ENCODE measurements around the gene RBM38.

The RBM38 gene

GRCh38 chr20:57364451-57364850 lies 26.7 kb upstream of the RBM38 start:
- TF ChIP-seq, protein P1, sequence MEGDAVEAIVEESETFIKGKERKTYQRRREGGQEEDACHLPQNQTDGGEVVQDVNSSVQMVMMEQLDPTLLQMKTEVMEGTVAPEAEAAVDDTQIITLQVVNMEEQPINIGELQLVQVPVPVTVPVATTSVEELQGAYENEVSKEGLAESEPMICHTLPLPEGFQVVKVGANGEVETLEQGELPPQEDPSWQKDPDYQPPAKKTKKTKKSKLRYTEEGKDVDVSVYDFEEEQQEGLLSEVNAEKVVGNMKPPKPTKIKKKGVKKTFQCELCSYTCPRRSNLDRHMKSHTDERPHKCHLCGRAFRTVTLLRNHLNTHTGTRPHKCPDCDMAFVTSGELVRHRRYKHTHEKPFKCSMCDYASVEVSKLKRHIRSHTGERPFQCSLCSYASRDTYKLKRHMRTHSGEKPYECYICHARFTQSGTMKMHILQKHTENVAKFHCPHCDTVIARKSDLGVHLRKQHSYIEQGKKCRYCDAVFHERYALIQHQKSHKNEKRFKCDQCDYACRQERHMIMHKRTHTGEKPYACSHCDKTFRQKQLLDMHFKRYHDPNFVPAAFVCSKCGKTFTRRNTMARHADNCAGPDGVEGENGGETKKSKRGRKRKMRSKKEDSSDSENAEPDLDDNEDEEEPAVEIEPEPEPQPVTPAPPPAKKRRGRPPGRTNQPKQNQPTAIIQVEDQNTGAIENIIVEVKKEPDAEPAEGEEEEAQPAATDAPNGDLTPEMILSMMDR (conservative IDR thresholded peaks at IDR 0.05; ENCODE audit: low read length), result no peak
- no peak for TF ChIP-seq EZH2phosphoT487 (IDR thresholded peaks at IDR 0.05; ENCODE audit: borderline replicate concordance)
- Histone ChIP-seq H4K20me1 (ENCODE audit: insufficient read depth, low read length, poor library complexity, severe bottlenecking) (no peaks in the 10 kb centered on the region), H3K9me2 (replicated peaks; ENCODE audit: low read depth, low read length) (no peaks in the 10 kb centered on the region), H3F3A (ENCODE audit: low read depth) (no peaks in the 10 kb centered on the region), H2AFZ (ENCODE audit: low read length) (no peak overlapping the region), H3K79me2 (ENCODE audit: insufficient read depth, low read length) (peaks cover 4% of the 10 kb centered on the region; the same call in 1 of the 2 replicates), H3K4me2 (ENCODE audit: low read depth, low read length, poor library complexity, severe bottlenecking) (no peak overlapping the region), H3K9ac (ENCODE audit: low read depth, low read length, poor library complexity, severe bottlenecking) (no peak overlapping the region), H3K4me3 (ENCODE audit: low read length, poor library complexity, severe bottlenecking) (no peak overlapping the region), H3K4me1 (ENCODE audit: insufficient read depth, low read length, poor library complexity, severe bottlenecking) (no peaks in the 10 kb centered on the region), H3K9me3 (ENCODE audit: insufficient read depth, low read depth, low read length) (no peaks in the 10 kb centered on the region), H3K36me3 (ENCODE audit: insufficient read depth, low read length) (peaks cover 70% of the 10 kb centered on the region), H3K27me3 (ENCODE audit: insufficient read depth, low read length, poor library complexity, severe bottlenecking) (no peaks in the 10 kb centered on the region)

GRCh38 chr20:57369596-57369995 lies 21.6 kb upstream of the RBM38 start:
- H4K20me1 ChIP-seq (ENCODE audit: insufficient read depth, low read length, poor library complexity, severe bottlenecking), result no peaks in the 10 kb centered on the region
- no peak overlapping the region for H2AFZ ChIP-seq (ENCODE audit: low read length)
- H3K4me2 ChIP-seq (ENCODE audit: low read depth, low read length, poor library complexity, severe bottlenecking), result no peak overlapping the region
- no peaks in the 10 kb centered on the region for H3K27me3 ChIP-seq (ENCODE audit: insufficient read depth, low read length, poor library complexity, severe bottlenecking)
- H3K36me3 ChIP-seq (ENCODE audit: insufficient read depth, low read length), result peaks cover 97% of the 10 kb centered on the region
- H3K9me2 ChIP-seq (replicated peaks; ENCODE audit: low read depth, low read length), result no peaks in the 10 kb centered on the region
- no peaks in the 10 kb centered on the region for H3F3A ChIP-seq (ENCODE audit: low read depth)
- no peak overlapping the region for H3K4me3 ChIP-seq (ENCODE audit: low read length, poor library complexity, severe bottlenecking)
- H3K79me2 ChIP-seq (ENCODE audit: insufficient read depth, low read length), result no peaks in the 10 kb centered on the region
- H3K9ac ChIP-seq (ENCODE audit: low read depth, low read length, poor library complexity, severe bottlenecking), result no peak overlapping the region
- H3K4me1 ChIP-seq (ENCODE audit: insufficient read depth, low read length, poor library complexity, severe bottlenecking), result no peaks in the 10 kb centered on the region
- no peaks in the 10 kb centered on the region for H3K9me3 ChIP-seq (ENCODE audit: insufficient read depth, low read depth, low read length)
- TF ChIP-seq, protein P1 (conservative IDR thresholded peaks at IDR 0.05; ENCODE audit: low read length), result no peak
- no peak for TF ChIP-seq EZH2phosphoT487 (IDR thresholded peaks at IDR 0.05; ENCODE audit: borderline replicate concordance)

GRCh38 chr20:57370316-57370715 lies 20.9 kb upstream of the RBM38 start:
- no peaks in the 10 kb centered on the region for H3F3A ChIP-seq (ENCODE audit: low read depth)
- H3K4me2 ChIP-seq (ENCODE audit: low read depth, low read length, poor library complexity, severe bottlenecking), result no peak overlapping the region
- H3K36me3 ChIP-seq (ENCODE audit: insufficient read depth, low read length), result peaks cover 97% of the 10 kb centered on the region
- TF ChIP-seq, protein P1 (conservative IDR thresholded peaks at IDR 0.05; ENCODE audit: low read length), result no peak
- no peak for TF ChIP-seq EZH2phosphoT487 (IDR thresholded peaks at IDR 0.05; ENCODE audit: borderline replicate concordance)
- H3K9ac ChIP-seq (ENCODE audit: low read depth, low read length, poor library complexity, severe bottlenecking), result no peak overlapping the region
- no peaks in the 10 kb centered on the region for H3K9me3 ChIP-seq (ENCODE audit: insufficient read depth, low read depth, low read length)
- H3K4me3 ChIP-seq (ENCODE audit: low read length, poor library complexity, severe bottlenecking), result no peak overlapping the region
- no peaks in the 10 kb centered on the region for H4K20me1 ChIP-seq (ENCODE audit: insufficient read depth, low read length, poor library complexity, severe bottlenecking)
- H3K4me1 ChIP-seq (ENCODE audit: insufficient read depth, low read length, poor library complexity, severe bottlenecking), result no peaks in the 10 kb centered on the region
- H3K79me2 ChIP-seq (ENCODE audit: insufficient read depth, low read length), result no peaks in the 10 kb centered on the region
- no peaks in the 10 kb centered on the region for H3K9me2 ChIP-seq (replicated peaks; ENCODE audit: low read depth, low read length)
- no peaks in the 10 kb centered on the region for H3K27me3 ChIP-seq (ENCODE audit: insufficient read depth, low read length, poor library complexity, severe bottlenecking)
- no peak overlapping the region for H2AFZ ChIP-seq (ENCODE audit: low read length)
